Endothelial cell of umbilical vein (primary cell): Measurements from ENCODE around the gene GSDME. TPM values are rescaled to one million over a fixed set of nuclear protein-coding genes. Genes with fewer than 3 reads are reported as not detected.

Experiments used
- BruUV-seq: library from RNA; stranded (reverse); fragments of 400-500 nt; replicated peaks from 2 replicates; lab custom pipeline; 2021; lab: Mats Ljungman, UMichigan
- CTCF ChIA-PET: fragments of 300-600, 350-600 bp; sonication (Branson Sonifier 250); formaldehyde crosslinking; loops from one replicate; lab custom pipeline; 2021; ENCODE audit warnings: antibody characterized with exemption, inconsistent platforms; lab: Charles Lee
- POLR2A ChIA-PET: fragments of 300-600, 350-600 bp; sonication (Branson Sonifier 250); formaldehyde crosslinking; loops from one replicate; lab custom pipeline; 2021; ENCODE audit warnings: antibody characterized with exemption, inconsistent platforms; lab: Charles Lee
- DNase-seq: peaks from one replicate; pipeline ENCODE4 v3.0.0-alpha.2; 2011; ENCODE audit warnings: low read depth, low spot score
- FAIRE-seq: peaks from 2 replicates; lab custom pipeline; 2011; peaks lifted over from hg19 to GRCh38; lab: Jason Lieb, UNC
- H2AFZ ChIP-seq: 2 replicates; pipeline ENCODE4 v1.6.0; 2012; ENCODE audit warnings: low read depth, low read length, control low read depth, inconsistent platforms
- H3K27ac ChIP-seq: 2 replicates; pipeline ENCODE4 v1.5.1; 2011; ENCODE audit warnings: low read depth, mild to moderate bottlenecking, control low read depth, low read length, moderate library complexity; ENCODE audit not compliant: insufficient read depth
- H3K27me3 ChIP-seq, 2 experiments: 2 replicates each; pipeline versions ENCODE4 v1.6.0 to v1.6.1; 2011; ENCODE audit warnings: low read length in 2 of 2, mixed read lengths in 1 of 2; ENCODE audit not compliant: control insufficient read depth in 2 of 2, insufficient read depth in 2 of 2
- H3K36me3 ChIP-seq, 2 experiments: 2 replicates in 1 of 2; 3 replicates in 1 of 2; pipeline ENCODE4 v1.5.1; 2011; ENCODE audit warnings: low read length in 2 of 2, mild to moderate bottlenecking in 1 of 2, moderate library complexity in 1 of 2; ENCODE audit not compliant: control insufficient read depth in 2 of 2, insufficient read depth in 2 of 2; ENCODE audit errors: extremely low read depth in 1 of 2
- H3K4me1 ChIP-seq: 3 replicates; pipeline ENCODE4 v1.5.1; 2011; ENCODE audit warnings: mild to moderate bottlenecking, low read length; ENCODE audit not compliant: control insufficient read depth, insufficient read depth; ENCODE audit errors: extremely low read depth
- H3K4me2 ChIP-seq: 2 replicates; pipeline ENCODE4 v1.6.1; 2011; ENCODE audit warnings: low read length, control low read depth, mixed read lengths; ENCODE audit not compliant: insufficient read depth
- H3K4me3 ChIP-seq, 3 experiments: fragments of 200-600 bp in 1 of 3; sonication (generic), shearing (Covaris generic) in 1 of 3; replicated peaks in 1 of 3; 2 replicates each; pipeline ENCODE4 v1.5.1; 2011 to 2016; ENCODE audit warnings: control low read depth in 3 of 3, low read length in 3 of 3, mild to moderate bottlenecking in 2 of 3, inconsistent platforms in 1 of 3, low read depth in 1 of 3, moderate library complexity in 1 of 3; ENCODE audit not compliant: insufficient read depth in 1 of 3
- H3K79me2 ChIP-seq: 2 replicates; pipeline ENCODE4 v1.6.0; 2012; ENCODE audit warnings: low read length, inconsistent platforms; ENCODE audit not compliant: control insufficient read depth, insufficient read depth
- H3K9ac ChIP-seq: replicated peaks from 2 replicates; pipeline ENCODE3; 2011; ENCODE audit warnings: low read length, control low read depth; ENCODE audit not compliant: insufficient read depth; ENCODE audit errors: extremely low read depth
- H3K9me1 ChIP-seq: replicated peaks from 3 replicates; pipeline ENCODE4 v1.6.0; 2011; ENCODE audit warnings: mild to moderate bottlenecking, low read length; ENCODE audit not compliant: control insufficient read depth, insufficient read depth; ENCODE audit errors: extremely low read depth
- H3K9me3 ChIP-seq: replicated peaks from 2 replicates; pipeline ENCODE4 v1.5.1; 2012; ENCODE audit warnings: low read length, inconsistent platforms; ENCODE audit not compliant: control insufficient read depth, insufficient read depth
- H4K20me1 ChIP-seq: replicated peaks from 2 replicates; pipeline ENCODE3; 2011; ENCODE audit warnings: mild to moderate bottlenecking, low read length; ENCODE audit not compliant: control insufficient read depth, insufficient read depth; ENCODE audit errors: extremely low read depth
- CTCF ChIP-seq, 2 donors: IDR thresholded peaks; 1 replicate in 1 of 2; 2 replicates in 1 of 2; pipeline ENCODE4 v1.5.1; 2011; ENCODE audit warnings: low read length in 2 of 2, mild to moderate bottlenecking in 2 of 2, moderate library complexity in 2 of 2, control low read depth in 1 of 2, inconsistent platforms in 1 of 2, low read depth in 1 of 2; ENCODE audit not compliant: insufficient read depth in 1 of 2; ENCODE audit errors: extremely low read depth in 1 of 2
- EZH2 ChIP-seq: IDR thresholded peaks from 2 replicates; pipeline ENCODE4 v1.6.1; 2012; ENCODE audit warnings: borderline replicate concordance, low read depth, mild to moderate bottlenecking, moderate library complexity, low read length, inconsistent platforms; ENCODE audit not compliant: severe bottlenecking
- FOS ChIP-seq: IDR thresholded peaks from 2 replicates; pipeline ENCODE4 v1.6.1; 2011; ENCODE audit warnings: mild to moderate bottlenecking, low read length, moderate library complexity, borderline replicate concordance; ENCODE audit not compliant: insufficient read depth
- GATA2 ChIP-seq: IDR thresholded peaks from 2 replicates; pipeline ENCODE4 v1.7.0; 2011; ENCODE audit warnings: low read depth, mild to moderate bottlenecking, moderate library complexity, mixed read lengths, low read length; ENCODE audit not compliant: insufficient read length, insufficient read depth
- JUN ChIP-seq: IDR thresholded peaks from 2 replicates; pipeline ENCODE4 v1.6.1; 2011; ENCODE audit warnings: borderline replicate concordance, low read depth; ENCODE audit not compliant: insufficient read length, insufficient read depth
- MAX ChIP-seq: IDR thresholded peaks from 2 replicates; pipeline ENCODE4 v1.6.1; 2011; ENCODE audit not compliant: insufficient read depth, insufficient read length
- MYC ChIP-seq: IDR thresholded peaks from one replicate; pipeline ENCODE4 v1.6.1; 2011; ENCODE audit warnings: mild to moderate bottlenecking, low read depth, low read length
- POLR2A ChIP-seq: IDR thresholded peaks from 2 replicates; pipeline ENCODE4 v1.6.1; 2012; ENCODE audit warnings: low read depth, mild to moderate bottlenecking, control low read depth, low read length
- POLR2AphosphoS5 ChIP-seq: IDR thresholded peaks from 2 replicates; pipeline ENCODE4 v1.6.1; 2012; ENCODE audit warnings: low read depth, mild to moderate bottlenecking, control low read depth, low read length, moderate library complexity; ENCODE audit not compliant: insufficient read depth
- dilution Hi-C: fragments of 300-500 bp; cut with MboI; formaldehyde crosslinking; loops from one replicate; pipeline ENCODE4 v1.15.0; 2019; ENCODE audit warnings: low sequenced_read_pairs; ENCODE audit not compliant: extremely low pct_ligation_motif_present
- intact Hi-C: fragments of 100-400 bp; cut with micrococcal nuclease; formaldehyde crosslinking; loops from one replicate; pipeline ENCODE4 v1.10.0; 2022
- polyA plus RNA-seq, 4 experiments: library from polyadenylated mRNA; depleted of rRNA in 3 of 4; stranded (reverse) in 3 of 4; unstranded in 1 of 4; fragments of >200 nt; gene quantifications; 2 replicates each; pipeline versions ENCODE4 v1.2.1 to v1.2.3, GENCODE V29; 2011 to 2012; ENCODE audit warnings: missing spikeins in 1 of 4
- total RNA-seq: library from RNA; stranded (reverse); gene quantifications from 2 replicates; pipeline ENCODE4 v1.2.3, GENCODE V29; 2021

The GSDME gene
- total and polyA plus RNA-seq, 2 donors (not counting 3 experiments of a cell fraction or from before 2014, with no cell fraction given) = 21.1 to 23.4 TPM

GRCh38 chr7:24653316-24654085 is 103.8 kb downstream of the GSDME start:
- no peaks in the 10 kb centered on the region for H3K27me3 ChIP-seq
- no peaks in the 10 kb centered on the region for H3K9me3 ChIP-seq
- H4K20me1 ChIP-seq = no peaks in the 10 kb centered on the region
- DNase-seq (peak; percentile 34), FAIRE-seq (no peak)
- CTCF ChIA-PET = interaction anchor here (0.7 to 1.2 kb wide), 5 partner anchors 9 to 251 kb away, joined by 3 to 5 read pairs (median 3); no protein-coding TSS in a partner anchor
- no peak overlapping the region for H3K27ac ChIP-seq
- H3K36me3 ChIP-seq = no peaks in the 10 kb centered on the region
- intact Hi-C loops = no loop called here
- H3K4me2 ChIP-seq = peak overlapping the region; percentile 58
- POLR2A ChIA-PET = no interaction called here
- no TSS peak for BruUV-seq
- H2AFZ ChIP-seq = no peak overlapping the region
- no peaks in the 10 kb centered on the region for H3K79me2 ChIP-seq
- TF ChIP-seq MAX (no peak), EZH2 (no peak), MYC (no peak), JUN (no peak), CTCF (IDR thresholded peaks at IDR 0.05; ENCODE audit: extremely low read depth in 1 of 2, insufficient read depth in 1 of 2, low read depth in 1 of 2, low read length in 2 of 2) (no peak), POLR2AphosphoS5 (no peak), POLR2A (no peak), FOS (no peak), GATA2 (no peak)
- no peak overlapping the region for H3K9ac ChIP-seq
- dilution Hi-C loops = no loop called here
- no peaks in the 10 kb centered on the region for H3K9me1 ChIP-seq
- no peak overlapping the region for H3K4me3 ChIP-seq
- H3K4me1 ChIP-seq = no peaks in the 10 kb centered on the region
